CD4-positive, alpha-beta T cell treated with Interleukin-2 at 100 ng/mL for 4 hours (primary cell): ENCODE data around the gene SRSF3.
"Not testable (repeated sequence)": the region's sequence is repeated elsewhere in the genome, so short reads cannot be mapped to it uniquely, and the experiment has no call there.

Experiments
- DNase-seq: peaks from one replicate; pipeline ENCODE4 v3.0.0-alpha.2; 2020; ENCODE audit warnings: low spot score

SRSF3 gene

DNA sequence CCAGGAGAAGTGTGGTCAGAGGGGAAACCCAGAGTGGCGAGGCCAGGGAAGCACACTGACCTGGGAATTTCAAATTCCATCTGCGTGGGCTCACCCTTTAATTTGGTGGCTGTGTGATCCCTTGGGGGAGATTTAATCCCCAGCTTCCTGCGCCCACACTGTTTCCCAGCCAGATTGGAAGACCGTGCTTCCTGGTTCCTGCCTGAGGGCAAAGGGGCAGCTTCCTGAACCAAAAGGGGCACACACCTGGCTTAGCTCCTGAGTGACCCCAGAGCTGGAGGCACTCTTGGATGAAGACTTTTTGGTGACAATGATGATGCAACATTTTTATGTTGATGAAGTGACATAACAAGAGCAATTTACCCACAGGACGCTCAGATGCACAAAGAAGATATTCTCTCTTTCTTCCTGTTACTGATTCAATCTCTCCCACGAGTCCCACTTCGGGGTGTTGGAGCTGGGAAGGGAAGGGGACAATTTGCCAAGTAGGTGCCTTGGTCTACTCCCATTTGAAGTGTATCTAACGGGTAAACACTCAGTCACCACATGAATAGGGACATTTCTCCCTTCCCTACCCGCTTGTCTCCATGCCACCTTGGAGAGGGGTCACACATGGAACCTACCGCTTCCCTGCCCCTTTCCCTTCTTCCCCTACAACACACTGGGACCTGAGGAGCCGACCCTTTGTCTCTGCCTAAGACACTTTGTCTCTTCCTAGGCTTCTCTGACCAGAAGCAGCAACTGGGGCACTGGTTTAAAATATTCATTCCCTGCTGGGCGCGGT lies 55.7 kb downstream of the SRSF3 start:
- no peak for DNase-seq

- no peak for DNase-seq
Measured at GRCh38 chr6:36650848-36651478, 56.8 kb downstream of the SRSF3 start.

DNA sequence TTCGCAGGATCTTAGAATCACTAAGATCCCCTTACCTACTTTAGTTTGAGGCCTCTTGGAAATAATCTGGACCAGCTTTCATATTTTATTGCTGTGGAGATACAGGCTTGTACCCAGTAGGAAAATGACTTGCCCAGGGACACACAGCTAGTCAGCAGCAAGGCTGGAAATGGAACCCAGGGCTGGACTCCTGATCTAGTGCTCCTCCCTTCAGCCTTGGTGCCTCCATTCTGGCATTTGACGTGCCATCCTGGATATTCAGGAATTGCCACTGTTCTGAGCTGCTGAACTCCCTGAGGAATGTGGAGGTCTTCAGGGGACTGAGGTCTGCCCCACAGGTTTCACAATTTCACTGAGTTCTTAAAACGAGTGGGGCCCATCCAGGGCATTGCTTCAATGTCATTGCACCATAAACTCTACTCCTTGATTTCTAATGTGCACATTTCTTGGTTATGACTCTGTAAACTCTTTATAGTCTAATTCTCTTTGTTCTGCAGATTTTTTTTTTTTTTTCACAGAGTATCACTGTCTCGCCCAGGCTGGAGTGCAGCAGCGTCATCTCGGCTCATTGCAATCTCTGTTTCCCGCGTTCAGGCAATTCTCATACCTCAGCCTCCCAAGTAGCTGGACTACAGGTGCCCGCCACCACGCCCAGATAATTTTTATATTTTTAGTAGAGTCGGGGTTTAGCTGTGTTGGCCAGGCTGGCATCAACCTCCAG lies 57.7 kb downstream of the SRSF3 start:
- no peak for DNase-seq

DNA sequence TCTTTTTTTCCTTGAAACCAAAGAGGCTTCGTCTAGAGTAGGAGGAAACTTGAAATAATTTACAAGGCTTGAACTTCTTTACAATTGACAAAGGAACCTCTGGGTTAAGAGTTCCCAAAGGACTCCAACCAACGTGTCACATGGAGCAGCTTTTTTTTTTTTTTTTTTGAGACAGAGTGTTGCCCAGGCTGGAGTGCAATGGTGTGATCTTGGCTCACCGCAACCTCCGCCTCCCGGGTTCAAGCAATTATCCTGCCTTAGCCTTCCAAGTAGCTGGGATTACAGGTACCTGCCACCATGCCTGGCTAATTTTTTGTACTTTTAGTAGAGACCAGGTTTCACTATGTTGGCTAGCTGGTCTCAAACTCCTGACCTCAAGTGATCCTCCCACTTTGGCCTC lies 60.3 kb downstream of the SRSF3 start:
- DNase-seq, result not testable (repeated sequence)
